GM19452 (cell line): ENCODE data around the gene AVP.

Source experiments
- ATAC-seq: cut with Tn5 transposase; IDR thresholded peaks from one replicate; pipeline ENCODE4 v1.9.1; 2021; ENCODE audit not compliant: unreplicated experiment

Gene AVP

GRCh38 chr20:3111507-3111906 is 27.0 kb upstream of the AVP start:
- no peak for ATAC-seq

DNA sequence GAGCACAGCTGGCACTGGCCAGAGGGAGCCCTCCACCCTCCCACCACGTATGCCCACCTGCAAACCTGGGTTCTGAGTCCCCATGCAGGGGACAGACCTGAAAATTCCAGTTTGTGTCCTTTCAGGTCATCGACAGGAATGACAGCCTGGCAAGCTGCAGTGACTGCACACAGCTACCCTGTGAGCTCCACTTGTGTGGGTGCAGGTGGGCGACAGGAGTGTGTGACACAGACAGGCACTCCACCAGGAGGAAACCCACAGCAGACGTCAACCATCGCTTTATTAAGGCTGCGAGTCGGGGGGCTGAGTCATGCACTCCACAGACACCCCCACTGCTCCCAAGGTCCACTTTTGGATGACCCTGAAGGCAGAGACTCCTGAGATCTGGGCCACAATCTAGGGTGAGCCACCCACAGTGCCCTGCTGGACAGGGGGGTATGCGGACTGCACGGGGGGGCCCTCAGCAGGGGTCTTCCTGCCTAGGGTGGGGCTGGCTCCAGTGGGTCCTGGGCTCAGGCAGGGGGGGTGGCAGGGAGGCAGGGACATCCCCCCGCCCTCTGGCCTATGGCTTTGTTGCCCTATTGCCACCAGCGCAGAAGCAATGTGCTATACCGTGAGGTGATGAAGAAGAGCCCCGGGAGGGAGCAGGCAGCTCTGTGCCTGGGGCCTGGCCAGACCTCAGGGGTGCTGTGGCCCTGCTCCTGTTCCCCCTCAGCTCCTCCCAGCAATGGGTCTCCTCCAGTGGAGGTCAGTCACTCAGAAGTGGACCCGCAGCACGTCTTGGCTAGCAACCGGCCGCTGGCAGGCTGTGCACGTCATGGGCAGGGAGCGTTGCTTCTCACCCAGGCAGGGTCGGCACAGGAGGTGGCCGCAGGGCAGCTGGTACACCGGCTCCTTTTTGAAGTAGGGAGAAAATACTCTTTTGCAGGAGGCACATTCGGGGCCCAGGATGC is 25.1 kb upstream of the AVP start:
- no peak for ATAC-seq

DNA sequence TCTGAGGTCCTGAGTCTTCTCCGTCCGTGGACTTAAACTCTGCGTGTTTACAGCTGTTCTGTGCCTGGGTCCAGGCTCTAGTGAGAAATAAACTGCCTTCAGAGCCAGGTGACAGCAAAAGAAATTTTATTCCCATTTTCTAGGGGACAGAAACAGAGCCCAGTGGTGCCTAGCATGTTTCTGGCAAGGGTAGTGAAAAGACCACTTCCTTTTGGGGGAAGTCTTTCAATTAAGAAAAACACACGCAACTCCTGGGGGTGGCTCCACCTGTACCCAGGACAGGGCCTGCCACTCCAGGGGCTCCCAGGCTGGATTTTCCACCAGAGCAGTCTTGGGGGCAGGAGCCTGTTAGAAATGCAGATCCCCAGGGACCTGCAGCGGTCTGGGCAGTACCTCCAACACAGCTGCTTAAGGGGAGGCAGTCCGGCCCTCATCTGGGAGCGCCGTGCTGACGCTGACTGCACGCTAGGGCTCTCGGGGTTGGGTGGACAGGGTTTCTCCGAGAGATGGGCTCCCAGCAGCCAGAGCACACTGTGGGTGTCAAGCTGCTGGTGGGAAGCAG is 23.0 kb upstream of the AVP start:
- ATAC-seq = no peak

- no peak for ATAC-seq
Observed at GRCh38 chr20:3106658-3107463, 22.3 kb upstream of the AVP start.

DNA sequence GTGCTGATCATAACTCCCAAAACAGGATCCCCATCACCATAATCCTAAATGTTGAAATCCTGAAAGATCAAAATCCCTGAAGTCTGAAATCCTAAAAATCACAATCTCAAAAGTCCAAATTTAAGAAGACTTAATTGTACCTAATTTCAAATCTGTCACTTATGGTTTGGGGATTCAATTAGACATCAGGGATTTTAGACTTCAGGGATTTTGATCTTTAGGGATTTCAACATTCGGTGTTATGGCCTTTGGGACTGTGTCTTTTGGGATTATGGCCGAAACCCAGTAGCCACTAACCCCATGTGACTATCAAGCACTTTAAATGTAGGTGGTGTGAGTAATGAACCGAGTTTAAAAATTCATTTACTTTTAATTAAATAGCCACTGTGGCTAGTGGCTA is 21.7 kb upstream of the AVP start:
- no peak for ATAC-seq

DNA sequence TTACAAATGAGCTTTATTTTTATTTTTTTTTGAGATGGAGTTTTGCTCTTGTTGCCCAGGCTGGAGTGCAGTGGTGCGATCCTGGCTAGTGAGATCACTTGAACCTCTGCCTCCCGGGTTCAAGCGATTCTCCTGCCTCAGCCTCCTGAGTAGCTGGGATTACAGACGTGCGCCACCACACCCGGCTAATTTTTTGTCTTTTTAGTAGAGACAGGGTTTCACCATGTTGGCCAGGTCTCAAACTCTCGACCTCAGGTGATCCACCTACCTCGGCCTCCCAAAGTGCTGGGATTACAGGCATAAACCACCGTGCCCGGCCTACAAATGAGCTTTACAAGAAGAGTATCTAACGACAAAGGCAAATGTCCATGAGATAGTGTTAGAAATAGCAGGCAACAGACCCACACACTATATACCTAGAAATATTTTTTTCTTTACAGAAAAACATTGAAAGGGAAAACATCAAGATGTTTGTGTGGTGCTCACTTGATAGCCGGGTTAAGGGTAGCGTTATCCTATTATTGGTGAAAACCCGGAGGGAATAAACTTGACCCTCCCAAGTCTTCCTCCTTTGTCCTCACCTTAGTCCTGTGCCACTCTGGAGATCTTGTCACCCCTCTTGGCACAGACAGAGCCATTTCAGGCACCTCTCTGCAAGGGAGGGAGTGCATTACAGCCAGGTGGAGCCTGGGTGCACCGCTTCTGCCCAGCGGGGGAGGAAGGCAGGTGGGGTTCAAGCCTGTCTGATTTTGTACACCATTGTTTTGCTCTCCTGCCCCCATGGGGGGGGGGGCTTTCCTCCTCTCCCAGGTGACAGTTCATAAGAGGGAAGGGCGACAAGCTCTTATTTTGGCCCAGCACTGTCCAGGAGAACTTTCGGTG is 21.0 kb upstream of the AVP start:
- no peak for ATAC-seq

DNA sequence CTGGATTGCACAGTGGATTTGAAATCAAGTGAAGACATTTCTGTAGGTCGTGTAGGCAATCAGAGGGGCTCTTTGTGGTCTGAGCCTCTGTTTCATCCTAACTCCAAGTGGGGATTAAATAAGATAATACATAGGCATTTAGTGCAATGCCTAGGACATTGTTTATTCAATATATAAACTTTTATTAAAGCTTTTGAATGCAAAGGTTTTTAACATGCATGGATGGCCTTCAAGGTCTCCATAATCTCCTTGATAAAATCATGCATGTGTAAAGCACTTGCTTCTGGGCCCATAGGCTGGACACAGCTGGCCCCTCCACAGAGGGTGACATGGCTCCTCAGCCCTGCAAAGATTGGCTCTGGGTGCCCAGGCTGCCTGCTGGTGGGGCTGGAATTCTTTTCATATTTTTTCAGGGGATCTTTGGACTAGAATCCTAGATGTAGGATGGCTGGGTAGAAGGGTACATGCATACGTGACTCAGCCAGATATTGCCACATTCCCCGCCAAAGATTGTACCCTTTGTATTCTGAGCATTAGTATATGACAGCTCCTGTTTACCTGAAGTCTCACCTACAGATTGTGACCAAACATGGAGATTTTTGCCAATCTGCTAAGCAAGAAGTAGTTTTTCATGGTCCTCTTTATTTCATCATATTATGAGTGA is 19.0 kb upstream of the AVP start:
- no peak for ATAC-seq

GRCh38 chr20:3102575-3103368 is 18.2 kb upstream of the AVP start:
- ATAC-seq = no peak

- ATAC-seq = no peak
Observed at GRCh38 chr20:3101737-3102574, 17.4 kb upstream of the AVP start.

GRCh38 chr20:3101251-3101650 is 16.7 kb upstream of the AVP start:
- no peak for ATAC-seq

- ATAC-seq = no peak
Observed at GRCh38 chr20:3100480-3100879, 16.0 kb upstream of the AVP start.

DNA sequence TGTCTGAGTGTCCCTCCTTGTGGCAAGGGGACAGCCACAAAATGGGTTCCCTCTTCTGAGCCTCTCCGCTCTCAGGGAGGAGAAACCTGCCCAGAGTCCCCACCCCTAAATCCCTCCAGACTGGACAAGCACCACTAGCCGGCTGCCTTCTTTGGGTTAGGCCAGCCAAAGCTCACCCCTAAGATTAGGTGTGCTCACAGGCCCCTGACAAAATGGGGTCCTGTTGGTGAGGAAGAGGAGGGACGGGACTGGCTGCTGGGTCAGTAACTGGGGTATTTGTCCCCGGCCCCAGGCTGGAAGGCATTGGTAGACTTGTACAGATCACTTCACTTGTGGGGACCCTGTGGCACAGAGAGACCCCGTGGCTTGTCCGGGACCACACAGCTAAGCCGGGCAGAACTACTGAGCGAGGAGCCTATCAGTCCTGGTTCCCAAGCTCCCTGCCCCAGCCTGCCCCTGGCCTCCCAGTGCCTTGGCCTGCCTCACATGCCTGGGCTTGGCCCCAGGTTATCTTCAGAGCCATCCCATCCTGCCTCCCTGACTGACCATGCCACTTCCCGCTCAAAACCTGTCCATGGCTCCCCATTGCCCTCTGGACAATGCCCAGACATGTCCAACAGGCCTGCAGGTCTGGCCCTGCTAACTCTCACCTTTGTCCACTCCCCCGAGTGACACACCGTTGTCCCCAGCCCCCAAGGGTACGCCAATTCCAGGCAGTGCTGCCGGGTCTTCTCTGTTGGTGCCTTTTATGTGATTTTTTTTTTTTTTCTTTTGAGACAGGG is 10.5 kb upstream of the AVP start:
- no peak for ATAC-seq

GRCh38 chr20:3093861-3094361 is 9.4 kb upstream of the AVP start:
- ATAC-seq = no peak

- ATAC-seq = no peak
Observed at GRCh38 chr20:3092611-3093379, 8.3 kb upstream of the AVP start.

GRCh38 chr20:3090565-3090964 is 6.0 kb upstream of the AVP start:
- no peak for ATAC-seq

DNA sequence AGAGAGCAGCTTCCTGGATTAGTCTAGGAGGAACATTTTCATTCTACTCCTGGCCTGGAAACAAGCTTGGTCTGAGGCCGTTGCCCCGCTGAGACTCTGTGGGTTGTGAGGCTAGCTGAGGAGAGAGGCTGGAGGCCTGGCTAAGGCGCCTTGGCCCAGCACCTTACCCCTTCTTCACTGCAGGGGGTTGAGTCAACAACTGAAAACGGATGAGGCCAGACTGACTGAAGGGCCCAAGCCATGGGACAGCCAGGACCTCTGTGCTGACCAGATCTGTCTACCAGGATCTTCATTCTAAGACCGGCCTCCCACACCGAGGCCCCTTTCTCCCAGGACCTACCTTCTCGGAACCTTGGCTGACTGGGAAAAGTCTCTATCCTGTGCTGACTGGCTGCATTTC is 3.5 kb upstream of the AVP start:
- ATAC-seq = no peak

- no peak for ATAC-seq
Observed at GRCh38 chr20:3085571-3086072, 1.1 kb upstream of the AVP start.
